GM18870 (cell line): ENCODE results near the gene ATXN1.
"Not testable (repeated sequence)": the region's sequence is repeated elsewhere in the genome, so short reads cannot be mapped to it uniquely, and the experiment has no call there.

Experiments
- ATAC-seq: cut with Tn5 transposase; IDR thresholded peaks from one replicate; pipeline ENCODE4 v1.9.1; 2021; ENCODE audit warnings: moderate library complexity; ENCODE audit not compliant: unreplicated experiment

ATXN1 gene

GRCh38 chr6:16704401-16705045 lies 56.7 kb downstream of the ATXN1 start:
- ATAC-seq: no peak

- not testable (repeated sequence) for ATAC-seq
These were observed 58.5 kb downstream of the ATXN1 start for GRCh38 chr6:16702627-16703378.

GRCh38 chr6:16700916-16701234 lies 60.4 kb downstream of the ATXN1 start:
- ATAC-seq: no peak

- no peak for ATAC-seq
These were observed 60.9 kb downstream of the ATXN1 start for GRCh38 chr6:16700202-16700915.

- ATAC-seq: no peak
These were observed 62.0 kb downstream of the ATXN1 start for GRCh38 chr6:16698997-16699868.

GRCh38 chr6:16698162-16698533 lies 63.1 kb downstream of the ATXN1 start:
- no peak for ATAC-seq

- ATAC-seq: no peak
These were observed 63.7 kb downstream of the ATXN1 start for GRCh38 chr6:16697437-16698161.

GRCh38 chr6:16696496-16696895 lies 64.8 kb downstream of the ATXN1 start:
- no peak for ATAC-seq

GRCh38 chr6:16694781-16695578 lies 66.3 kb downstream of the ATXN1 start:
- peak; percentile 59 for ATAC-seq

- no peak for ATAC-seq
These were observed 69.9 kb downstream of the ATXN1 start for GRCh38 chr6:16691324-16691723.

GRCh38 chr6:16690608-16691142 lies 70.6 kb downstream of the ATXN1 start:
- ATAC-seq: peak; percentile 71

- no peak for ATAC-seq
These were observed 71.3 kb downstream of the ATXN1 start for GRCh38 chr6:16689788-16690607.

GRCh38 chr6:16688984-16689636 lies 72.2 kb downstream of the ATXN1 start:
- no peak for ATAC-seq

GRCh38 chr6:16688436-16688835 lies 72.8 kb downstream of the ATXN1 start:
- no peak for ATAC-seq

GRCh38 chr6:16687045-16687444 lies 74.2 kb downstream of the ATXN1 start:
- no peak for ATAC-seq

- peak; percentile 61 for ATAC-seq
These were observed 76.2 kb downstream of the ATXN1 start for GRCh38 chr6:16684896-16685554.

- no peak for ATAC-seq
These were observed 77.0 kb downstream of the ATXN1 start for GRCh38 chr6:16684195-16684689.
